SK-N-SH treated with all-trans-retinoic acid at 6 μM for 48 hours (cell line): ENCODE data around the gene TUT1.

ENCODE experiments used
- ATAC-seq: fragments of 200-7000 bp; cut with Tn5 transposase; 3 replicates; pipeline ENCODE4 v1.9.1; 2020; ENCODE audit warnings: mild to moderate bottlenecking, moderate library complexity
- ARNTL ChIP-seq: fragments of 450-650 bp; formaldehyde crosslinking; IDR thresholded peaks from 2 replicates; pipeline ENCODE4 v1.5.0; 2020; ENCODE audit warnings: low read depth, mild to moderate bottlenecking, moderate library complexity, borderline replicate concordance
- BACH2 ChIP-seq: fragments of 250-450 bp; sonication (Bioruptor Pico); IDR thresholded peaks from 2 replicates; pipeline ENCODE4 v1.9.0; 2021; ENCODE audit warnings: mild to moderate bottlenecking, borderline replicate concordance
- CSRNP3 ChIP-seq: fragments of 250-450 bp; sonication (Bioruptor Pico); IDR thresholded peaks from 2 replicates; pipeline ENCODE4 v1.5.1; 2021; ENCODE audit warnings: mild to moderate bottlenecking, moderate library complexity
- ESRRG ChIP-seq: fragments of 250-450 bp; sonication (Bioruptor Pico); IDR thresholded peaks from 2 replicates; pipeline ENCODE4 v1.6.1; 2021; ENCODE audit warnings: mild to moderate bottlenecking
- GLIS3 ChIP-seq: fragments of 250-450 bp; sonication (Bioruptor Pico); IDR thresholded peaks from 2 replicates; pipeline ENCODE4 v1.5.0; 2020; ENCODE audit warnings: mild to moderate bottlenecking, moderate library complexity
- ISL1 ChIP-seq: fragments of 250-450 bp; sonication (Bioruptor Pico); IDR thresholded peaks from 2 replicates; pipeline ENCODE4 v2.1.2; 2022; ENCODE audit warnings: mild to moderate bottlenecking, moderate library complexity
- OSR1 ChIP-seq: fragments of 250-450 bp; sonication (Bioruptor Pico); IDR thresholded peaks from 2 replicates; pipeline ENCODE4 v1.8.0; 2022; ENCODE audit warnings: moderate library complexity, mild to moderate bottlenecking, inconsistent platforms
- PPARA ChIP-seq: fragments of 250-450 bp; sonication (Bioruptor Pico); IDR thresholded peaks from 2 replicates; pipeline ENCODE4 v1.5.0; 2020; ENCODE audit warnings: mild to moderate bottlenecking, borderline replicate concordance
- RARB ChIP-seq: fragments of 250-450 bp; sonication (Bioruptor Pico); IDR thresholded peaks from 2 replicates; pipeline ENCODE4 v1.8.0; 2021; ENCODE audit warnings: mild to moderate bottlenecking, moderate library complexity
- SNAI2 ChIP-seq: fragments of 250-450 bp; sonication (Bioruptor Pico); IDR thresholded peaks from 2 replicates; pipeline ENCODE4 v1.5.0; 2020; ENCODE audit warnings: mild to moderate bottlenecking, moderate library complexity
- TCF4 ChIP-seq: fragments of 250-450 bp; sonication (Bioruptor Pico); IDR thresholded peaks from 2 replicates; pipeline ENCODE4 v1.8.0; 2021; ENCODE audit warnings: mild to moderate bottlenecking, moderate library complexity, borderline replicate concordance
- TOX ChIP-seq: fragments of 250-450 bp; sonication (Bioruptor Pico); IDR thresholded peaks from 2 replicates; pipeline ENCODE4 v1.8.0; 2021; ENCODE audit warnings: mild to moderate bottlenecking, moderate library complexity, borderline replicate concordance
- TSHZ2 ChIP-seq: fragments of 250-450 bp; sonication (Bioruptor Pico); IDR thresholded peaks from 2 replicates; pipeline ENCODE4 v1.5.0; 2020; ENCODE audit warnings: mild to moderate bottlenecking, moderate library complexity
- ZC3H10 ChIP-seq: fragments of 250-450 bp; sonication (Bioruptor Pico); IDR thresholded peaks from 2 replicates; pipeline ENCODE4 v1.5.1; 2021; ENCODE audit warnings: mild to moderate bottlenecking, moderate library complexity
- ZFP3 ChIP-seq: fragments of 250-450 bp; sonication (Bioruptor Pico); IDR thresholded peaks from 2 replicates; pipeline ENCODE4 v1.5.0; 2020; ENCODE audit warnings: mild to moderate bottlenecking, moderate library complexity
- ZFP30 ChIP-seq: fragments of 450-650 bp; formaldehyde crosslinking; IDR thresholded peaks from 2 replicates; pipeline ENCODE4 v1.5.0; 2022; ENCODE audit warnings: mild to moderate bottlenecking, moderate library complexity
- ZNF565 ChIP-seq: fragments of 450-650 bp; formaldehyde crosslinking; conservative IDR thresholded peaks from 2 replicates; pipeline ENCODE4 v1.5.0; 2020; ENCODE audit warnings: low read depth, mild to moderate bottlenecking, moderate library complexity
- ZNF70 ChIP-seq: fragments of 450-650 bp; formaldehyde crosslinking; IDR thresholded peaks from 2 replicates; pipeline ENCODE4 v1.5.0; 2020; ENCODE audit warnings: mild to moderate bottlenecking, moderate library complexity
- TF ChIP-seq, protein P1 (sequence below): fragments of 250-450 bp; sonication (Bioruptor Pico); IDR thresholded peaks from 2 replicates; pipeline ENCODE4 v1.8.0; 2020; ENCODE audit warnings: mild to moderate bottlenecking, moderate library complexity, borderline replicate concordance
- TF ChIP-seq, protein P2 (sequence below): fragments of 250-450 bp; sonication (Bioruptor Pico); IDR thresholded peaks from 2 replicates; pipeline ENCODE4 v1.5.1; 2020; ENCODE audit warnings: low read depth, mild to moderate bottlenecking, moderate library complexity
- TF ChIP-seq, protein P3 (sequence below): fragments of 250-450 bp; sonication (Bioruptor Pico); IDR thresholded peaks from 2 replicates; pipeline ENCODE4 v1.8.0; 2021; ENCODE audit warnings: low read depth, mild to moderate bottlenecking, moderate library complexity, borderline replicate concordance

TUT1 gene

DNA sequence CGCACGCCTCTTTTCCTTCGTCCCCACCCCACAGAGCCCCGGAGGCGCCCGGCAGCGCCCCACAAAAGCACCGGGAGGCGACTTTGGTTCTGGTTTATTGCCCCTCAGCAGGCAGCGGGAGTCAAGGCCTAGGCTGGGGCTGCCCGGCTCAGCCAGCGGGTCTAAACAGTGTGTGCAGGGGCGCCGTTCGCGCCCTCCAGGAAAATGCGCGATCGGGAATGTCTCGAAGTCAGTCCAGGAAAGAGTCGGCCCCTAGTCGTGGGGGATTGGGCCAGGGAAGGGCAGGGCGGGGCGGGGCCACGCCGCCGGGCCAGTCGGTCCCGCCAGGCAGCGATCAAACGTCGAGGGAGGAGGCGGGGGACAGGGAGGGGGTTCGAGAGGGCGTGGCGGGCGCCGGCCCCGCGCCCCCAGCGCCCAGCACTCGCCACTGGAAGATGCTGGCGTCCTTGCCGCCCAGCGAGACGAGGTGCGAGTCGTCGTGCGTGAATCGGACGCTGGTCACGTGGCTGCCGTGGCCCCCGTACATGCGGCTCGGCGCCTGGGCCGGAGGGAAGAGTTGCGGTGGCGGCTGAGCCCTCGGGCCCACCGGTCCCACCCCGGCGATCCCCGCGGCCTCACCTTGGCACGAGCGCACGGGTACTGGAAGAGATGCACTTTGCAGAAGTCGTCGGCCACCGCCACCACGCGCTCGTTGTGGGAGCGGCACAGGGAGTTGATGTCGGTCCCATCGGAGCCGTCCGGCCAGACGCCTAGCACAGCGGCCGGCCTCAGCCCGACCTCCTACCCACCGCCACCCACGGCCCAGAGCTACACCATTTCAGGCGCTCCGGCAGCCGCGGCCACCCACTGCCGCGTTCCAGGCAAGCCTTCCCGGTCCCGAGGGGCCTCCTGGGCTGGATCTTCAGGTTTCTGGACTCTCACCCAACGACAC lies 11.1 kb upstream of the TUT1 start:
- peak; percentile 14 for ATAC-seq
- no peak for TF ChIP-seq ISL1 (CRISPR knock-in tag)
- TF ChIP-seq TOX = no peak
- TF ChIP-seq ARNTL (CRISPR knock-in tag) = no peak
- TF ChIP-seq, all 23 proteins: peak for 0

GRCh38 chr11:62601372-62602140 lies 10.2 kb upstream of the TUT1 start, which contains the start of gene MTA2:
Gene MTA2, minus strand, starts transcription at chr11:62601865. Its CDS starts 415 bp downstream, at chr11:62601450.
- TF ChIP-seq ZNF565 (CRISPR knock-in tag) (no peak), GLIS3 (0 out of 2 replicates have a peak, but pooled peaks have one; percentile 33)
- TF ChIP-seq, all 23 proteins: peak for 1
- peak; percentile 92 for ATAC-seq

DNA sequence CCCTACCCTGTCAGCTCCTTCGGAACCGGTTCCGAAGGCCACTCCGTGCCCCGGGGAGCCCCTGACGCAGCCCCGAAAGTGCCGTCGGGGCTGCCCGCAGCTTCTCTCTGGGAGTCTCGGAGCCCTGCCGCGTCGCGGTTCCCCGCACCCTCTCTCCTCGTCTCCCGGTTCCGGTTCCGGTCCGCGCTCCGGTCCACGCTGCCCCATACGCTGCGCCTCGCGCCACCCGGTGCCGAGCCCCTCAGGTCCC lies 9.7 kb upstream of the TUT1 start:
- no peak for TF ChIP-seq PPARA (CRISPR knock-in tag)
- no peak; the same call in 2 of the 3 replicates for ATAC-seq

GRCh38 chr11:62600367-62601121 lies 9.2 kb upstream of the TUT1 start:
- TF ChIP-seq ZNF70 (CRISPR knock-in tag) (no peak), ZFP3 (CRISPR knock-in tag) (no peak), ZNF565 (CRISPR knock-in tag) (no peak), ISL1 (CRISPR knock-in tag) (no peak), TSHZ2 (no peak), SNAI2 (no peak), ZC3H10 (CRISPR knock-in tag) (no peak), ESRRG (CRISPR knock-in tag) (no peak), ARNTL (CRISPR knock-in tag) (no peak), OSR1 (CRISPR knock-in tag) (no peak), TCF4 (CRISPR knock-in tag) (no peak), CSRNP3 (CRISPR knock-in tag) (no peak), ZFP30 (CRISPR knock-in tag) (no peak), PPARA (CRISPR knock-in tag) (no peak), RARB (CRISPR knock-in tag) (no peak), BACH2 (CRISPR knock-in tag) (no peak)
- TF ChIP-seq, protein P1, sequence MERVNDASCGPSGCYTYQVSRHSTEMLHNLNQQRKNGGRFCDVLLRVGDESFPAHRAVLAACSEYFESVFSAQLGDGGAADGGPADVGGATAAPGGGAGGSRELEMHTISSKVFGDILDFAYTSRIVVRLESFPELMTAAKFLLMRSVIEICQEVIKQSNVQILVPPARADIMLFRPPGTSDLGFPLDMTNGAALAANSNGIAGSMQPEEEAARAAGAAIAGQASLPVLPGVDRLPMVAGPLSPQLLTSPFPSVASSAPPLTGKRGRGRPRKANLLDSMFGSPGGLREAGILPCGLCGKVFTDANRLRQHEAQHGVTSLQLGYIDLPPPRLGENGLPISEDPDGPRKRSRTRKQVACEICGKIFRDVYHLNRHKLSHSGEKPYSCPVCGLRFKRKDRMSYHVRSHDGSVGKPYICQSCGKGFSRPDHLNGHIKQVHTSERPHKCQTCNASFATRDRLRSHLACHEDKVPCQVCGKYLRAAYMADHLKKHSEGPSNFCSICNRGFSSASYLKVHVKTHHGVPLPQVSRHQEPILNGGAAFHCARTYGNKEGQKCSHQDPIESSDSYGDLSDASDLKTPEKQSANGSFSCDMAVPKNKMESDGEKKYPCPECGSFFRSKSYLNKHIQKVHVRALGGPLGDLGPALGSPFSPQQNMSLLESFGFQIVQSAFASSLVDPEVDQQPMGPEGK (CRISPR knock-in tag) = no peak
- TF ChIP-seq, protein P2, sequence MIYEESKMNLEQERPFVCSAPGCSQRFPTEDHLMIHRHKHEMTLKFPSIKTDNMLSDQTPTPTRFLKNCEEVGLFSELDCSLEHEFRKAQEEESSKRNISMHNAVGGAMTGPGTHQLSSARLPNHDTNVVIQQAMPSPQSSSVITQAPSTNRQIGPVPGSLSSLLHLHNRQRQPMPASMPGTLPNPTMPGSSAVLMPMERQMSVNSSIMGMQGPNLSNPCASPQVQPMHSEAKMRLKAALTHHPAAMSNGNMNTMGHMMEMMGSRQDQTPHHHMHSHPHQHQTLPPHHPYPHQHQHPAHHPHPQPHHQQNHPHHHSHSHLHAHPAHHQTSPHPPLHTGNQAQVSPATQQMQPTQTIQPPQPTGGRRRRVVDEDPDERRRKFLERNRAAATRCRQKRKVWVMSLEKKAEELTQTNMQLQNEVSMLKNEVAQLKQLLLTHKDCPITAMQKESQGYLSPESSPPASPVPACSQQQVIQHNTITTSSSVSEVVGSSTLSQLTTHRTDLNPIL = no peak
- TF ChIP-seq, protein P3, sequence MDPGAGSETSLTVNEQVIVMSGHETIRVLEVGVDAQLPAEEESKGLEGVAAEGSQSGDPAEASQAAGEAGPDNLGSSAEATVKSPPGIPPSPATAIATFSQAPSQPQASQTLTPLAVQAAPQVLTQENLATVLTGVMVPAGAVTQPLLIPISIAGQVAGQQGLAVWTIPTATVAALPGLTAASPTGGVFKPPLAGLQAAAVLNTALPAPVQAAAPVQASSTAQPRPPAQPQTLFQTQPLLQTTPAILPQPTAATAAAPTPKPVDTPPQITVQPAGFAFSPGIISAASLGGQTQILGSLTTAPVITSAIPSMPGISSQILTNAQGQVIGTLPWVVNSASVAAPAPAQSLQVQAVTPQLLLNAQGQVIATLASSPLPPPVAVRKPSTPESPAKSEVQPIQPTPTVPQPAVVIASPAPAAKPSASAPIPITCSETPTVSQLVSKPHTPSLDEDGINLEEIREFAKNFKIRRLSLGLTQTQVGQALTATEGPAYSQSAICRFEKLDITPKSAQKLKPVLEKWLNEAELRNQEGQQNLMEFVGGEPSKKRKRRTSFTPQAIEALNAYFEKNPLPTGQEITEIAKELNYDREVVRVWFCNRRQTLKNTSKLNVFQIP (CRISPR knock-in tag) = no peak
- ATAC-seq = no peak
